GM21390 (cell line): Measurements from ENCODE around the gene CKM.
"Not testable (repeated sequence)": the region's sequence is repeated elsewhere in the genome, so short reads cannot be mapped to it uniquely, and the experiment has no call there.

ENCODE experiments used
- ATAC-seq: cut with Tn5 transposase; IDR thresholded peaks from one replicate; pipeline ENCODE4 v1.9.1; 2021; ENCODE audit not compliant: unreplicated experiment

The CKM gene

GRCh38 chr19:45294291-45295029, 28.2 kb downstream of the CKM start:
- ATAC-seq = no peak

GRCh38 chr19:45293682-45294081, 29.0 kb downstream of the CKM start:
- no peak for ATAC-seq

DNA sequence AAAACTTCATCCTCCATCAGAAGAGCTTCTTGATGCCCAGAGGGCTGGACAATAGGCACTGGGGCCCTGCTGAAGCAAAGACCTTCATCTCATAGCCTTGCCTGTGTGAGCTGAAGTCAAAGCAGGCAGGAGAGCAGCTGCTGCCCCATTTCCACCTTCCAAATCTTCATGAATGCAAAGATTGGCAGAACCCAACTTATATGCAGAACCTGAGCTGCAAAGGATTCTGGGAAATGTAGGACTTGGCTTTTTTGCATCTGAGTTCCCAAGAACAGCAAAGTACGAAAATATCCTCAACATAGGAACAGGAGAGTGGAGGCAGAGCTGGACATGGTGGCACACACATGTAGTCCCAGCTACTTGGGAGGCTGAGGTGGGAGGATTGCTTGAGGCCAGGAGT, 30.8 kb downstream of the CKM start:
- no peak for ATAC-seq

- ATAC-seq = no peak
Observed at GRCh38 chr19:45290381-45290931, 32.2 kb downstream of the CKM start.

- ATAC-seq = no peak
Observed at GRCh38 chr19:45283443-45284033, 39.1 kb downstream of the CKM start.

- ATAC-seq = no peak
Observed at GRCh38 chr19:45280471-45280961, 42.2 kb downstream of the CKM start.

GRCh38 chr19:45279587-45280192, 43.0 kb downstream of the CKM start:
- ATAC-seq = no peak

- no peak for ATAC-seq
Observed at GRCh38 chr19:45278087-45278486, 44.6 kb downstream of the CKM start.

DNA sequence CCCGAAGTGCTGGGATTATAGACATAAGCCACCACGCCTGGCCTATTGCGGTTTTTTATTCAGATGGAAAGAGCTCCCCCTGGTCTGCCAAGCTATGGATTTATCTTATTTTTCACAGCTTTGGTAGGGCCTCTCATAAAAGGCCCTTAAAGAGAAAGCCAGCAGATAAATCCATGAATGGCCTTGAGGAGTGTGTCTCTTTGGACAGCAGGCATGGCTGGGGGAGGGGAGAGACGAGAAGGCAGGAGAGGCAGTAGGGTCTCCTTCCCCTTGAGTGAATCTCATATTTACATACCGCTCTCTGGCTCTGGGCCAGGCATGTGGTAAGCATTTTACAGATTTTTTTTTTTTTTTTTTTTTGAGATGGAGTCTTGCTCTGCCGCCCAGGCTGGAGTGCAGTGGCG, 46.4 kb downstream of the CKM start:
- no peak for ATAC-seq

- ATAC-seq = no peak
Observed at GRCh38 chr19:45275370-45275971, 47.2 kb downstream of the CKM start.

GRCh38 chr19:45273521-45273855, 49.2 kb downstream of the CKM start:
- ATAC-seq = no peak

- ATAC-seq = no peak
Observed at GRCh38 chr19:45271735-45272108, 51.0 kb downstream of the CKM start.

GRCh38 chr19:45271098-45271734, 51.5 kb downstream of the CKM start:
- ATAC-seq = no peak

GRCh38 chr19:45269939-45270338, 52.7 kb downstream of the CKM start:
- ATAC-seq = not testable (repeated sequence)

- no peak for ATAC-seq
Observed at GRCh38 chr19:45267296-45267695, 55.4 kb downstream of the CKM start.

- no peak for ATAC-seq
Observed at GRCh38 chr19:45265375-45265774, 57.3 kb downstream of the CKM start.

- no peak for ATAC-seq
Observed at GRCh38 chr19:45264781-45265317, 57.8 kb downstream of the CKM start.

- ATAC-seq = no peak
Observed at GRCh38 chr19:45263013-45263412, 59.7 kb downstream of the CKM start.

GRCh38 chr19:45262570-45262969, 60.1 kb downstream of the CKM start:
- ATAC-seq = no peak

- ATAC-seq = no peak
Observed at GRCh38 chr19:45258862-45259261, 63.8 kb downstream of the CKM start.

DNA sequence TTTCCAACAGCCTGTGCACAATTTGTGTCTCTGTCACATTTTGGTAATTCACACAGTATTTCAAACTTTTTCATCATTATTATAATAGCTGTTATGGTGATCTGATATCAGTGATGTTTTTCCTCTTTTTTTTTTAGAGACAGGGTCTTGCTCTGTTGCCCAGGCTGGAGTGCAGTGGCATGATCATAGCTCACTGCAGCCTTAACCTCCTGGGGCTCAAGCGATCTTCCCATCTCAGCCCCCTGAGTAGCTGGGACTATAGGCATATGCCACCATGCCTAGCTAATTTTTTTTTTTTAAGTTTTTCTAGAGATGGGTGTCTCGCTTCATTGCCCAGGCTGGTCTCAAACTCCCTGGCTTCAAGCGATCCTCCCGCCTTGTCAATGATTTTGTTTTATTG, 65.8 kb downstream of the CKM start:
- ATAC-seq = no peak
